ENCODE measurements around the gene LY6G6C. TPM values are rescaled to one million over a fixed set of nuclear protein-coding genes. Genes with fewer than 3 reads are reported as not detected.
A peak's percentile ranks its signal among the peaks of the same experiment; 100 is the strongest.

The LY6G6C gene
- total and polyA plus RNA-seq, 2 of the 13 experiments (the other 11 are each of a cell fraction or from before 2014, with no cell fraction given) = 0.15 TPM; not detected in 1

- TF ChIP-seq NFKBIZ (CRISPR knock-in tag; IDR thresholded peaks at IDR 0.05) = 0 out of 2 replicates have a peak, but pooled peaks have one; percentile 42
- TF ChIP-seq MAZ (IDR thresholded peaks at IDR 0.05; ENCODE audit: borderline replicate concordance, low read depth, low read length) = no peak
- peak; percentile 89 for TF ChIP-seq MAZ (CRISPR knock-in tag; IDR thresholded peaks at IDR 0.05; ENCODE audit: low read depth)
- no peak; the same call in 1 of the 2 replicates for TF ChIP-seq MLX (CRISPR knock-in tag; IDR thresholded peaks at IDR 0.05)
- peak; percentile 44; the same call in 1 of the 2 replicates for TF ChIP-seq FOXA3 (CRISPR knock-in tag; IDR thresholded peaks at IDR 0.05)
- TF ChIP-seq SP5 (CRISPR knock-in tag; IDR thresholded peaks at IDR 0.05; ENCODE audit: borderline replicate concordance, low read depth) = peak; percentile 64; the same call in 1 of the 2 replicates
- TF ChIP-seq CBX1 (IDR thresholded peaks at IDR 0.05; ENCODE audit: low read depth) = peak; percentile 58
- TF ChIP-seq ATF3 (CRISPR knock-in tag; IDR thresholded peaks at IDR 0.05) = 0 out of 2 replicates have a peak, but pooled peaks have one; percentile 15
- no peak for TF ChIP-seq HNF4G (IDR thresholded peaks at IDR 0.05; ENCODE audit: borderline replicate concordance, low read depth, low read length)
- 0 out of 2 replicates have a peak, but pooled peaks have one; percentile 38 for TF ChIP-seq HNF4G (CRISPR knock-in tag; IDR thresholded peaks at IDR 0.05; ENCODE audit: borderline replicate concordance, low read depth)
- peak; percentile 49; the same call in 1 of the 2 replicates for TF ChIP-seq POGK (CRISPR knock-in tag; conservative IDR thresholded peaks at IDR 0.05)
- no peak for TF ChIP-seq ZFP90 (CRISPR knock-in tag; IDR thresholded peaks at IDR 0.05; ENCODE audit: borderline replicate concordance)
- TF ChIP-seq IKZF5 (CRISPR knock-in tag; IDR thresholded peaks at IDR 0.05) = peak; percentile 87
- no peak for TF ChIP-seq PTBP1 (IDR thresholded peaks at IDR 0.05; ENCODE audit: low read depth, low read length, poor library complexity, severe bottlenecking)
- TF ChIP-seq ZMYM3 (CRISPR knock-in tag; IDR thresholded peaks at IDR 0.05) = peak; percentile 46; the same call in 1 of the 2 replicates
- no peak for TF ChIP-seq RBFOX2 (IDR thresholded peaks at IDR 0.05; ENCODE audit: low read depth, low read length)
- peak; percentile 98 for TF ChIP-seq SMC3 (IDR thresholded peaks at IDR 0.05; ENCODE audit: low read length)
- TF ChIP-seq ERF (CRISPR knock-in tag; IDR thresholded peaks at IDR 0.05) = peak; percentile 88
- 0 out of 2 replicates have a peak, but pooled peaks have one; percentile 61 for TF ChIP-seq ZNF276 (CRISPR knock-in tag; IDR thresholded peaks at IDR 0.05; ENCODE audit: low read depth)
- 0 out of 2 replicates have a peak, but pooled peaks have one; percentile 44 for TF ChIP-seq IRF9 (CRISPR knock-in tag; IDR thresholded peaks at IDR 0.05; ENCODE audit: borderline replicate concordance)
Observed at GRCh38 chr6:31769684-31770371, 48.3 kb upstream of the LY6G6C start (continued).

Measured in HepG2 (cell line).